Ishikawa (cell line): ENCODE results near the gene TSBP1.

Source experiments
- CEBPB ChIP-seq: IDR thresholded peaks from 2 replicates; pipeline ENCODE4 v1.6.1; 2012
- CREB1 ChIP-seq: IDR thresholded peaks from 2 replicates; pipeline ENCODE4 v1.6.1; 2012; ENCODE audit warnings: low read depth
- EGR1 ChIP-seq: IDR thresholded peaks from 2 replicates; pipeline ENCODE4 v1.6.1; 2012
- EP300 ChIP-seq: IDR thresholded peaks from 2 replicates; pipeline ENCODE4 v1.6.1; 2012; ENCODE audit warnings: borderline replicate concordance
- FOXM1 ChIP-seq: IDR thresholded peaks from 2 replicates; pipeline ENCODE4 v1.6.1; 2012; ENCODE audit warnings: low read depth, borderline replicate concordance
- NFIC ChIP-seq: IDR thresholded peaks from 2 replicates; pipeline ENCODE4 v1.6.1; 2012
- RAD21 ChIP-seq: IDR thresholded peaks from 2 replicates; pipeline ENCODE4 v1.6.1; 2012; ENCODE audit warnings: low read depth
- TAF1 ChIP-seq: IDR thresholded peaks from 2 replicates; pipeline ENCODE4 v1.6.1; 2012; ENCODE audit warnings: low read depth, mild to moderate bottlenecking
- TCF12 ChIP-seq: IDR thresholded peaks from 2 replicates; pipeline ENCODE4 v1.6.1; 2012; ENCODE audit warnings: low read depth
- TEAD4 ChIP-seq: IDR thresholded peaks from 2 replicates; pipeline ENCODE4 v1.6.1; 2012
- YY1 ChIP-seq: IDR thresholded peaks from 2 replicates; pipeline ENCODE4 v1.6.1; 2012; ENCODE audit warnings: low read depth
- ZBTB7A ChIP-seq: IDR thresholded peaks from 2 replicates; pipeline ENCODE4 v1.6.1; 2012; ENCODE audit warnings: low read depth
- TF ChIP-seq, protein P1 (sequence below): IDR thresholded peaks from 2 replicates; pipeline ENCODE4 v1.6.1; 2012
- TF ChIP-seq, protein P2 (sequence below): IDR thresholded peaks from 2 replicates; pipeline ENCODE4 v1.6.1; 2012; ENCODE audit warnings: low read depth, mild to moderate bottlenecking
- TF ChIP-seq, protein P3 (sequence below): IDR thresholded peaks from 2 replicates; pipeline ENCODE4 v1.6.1; 2012

TSBP1 gene

DNA sequence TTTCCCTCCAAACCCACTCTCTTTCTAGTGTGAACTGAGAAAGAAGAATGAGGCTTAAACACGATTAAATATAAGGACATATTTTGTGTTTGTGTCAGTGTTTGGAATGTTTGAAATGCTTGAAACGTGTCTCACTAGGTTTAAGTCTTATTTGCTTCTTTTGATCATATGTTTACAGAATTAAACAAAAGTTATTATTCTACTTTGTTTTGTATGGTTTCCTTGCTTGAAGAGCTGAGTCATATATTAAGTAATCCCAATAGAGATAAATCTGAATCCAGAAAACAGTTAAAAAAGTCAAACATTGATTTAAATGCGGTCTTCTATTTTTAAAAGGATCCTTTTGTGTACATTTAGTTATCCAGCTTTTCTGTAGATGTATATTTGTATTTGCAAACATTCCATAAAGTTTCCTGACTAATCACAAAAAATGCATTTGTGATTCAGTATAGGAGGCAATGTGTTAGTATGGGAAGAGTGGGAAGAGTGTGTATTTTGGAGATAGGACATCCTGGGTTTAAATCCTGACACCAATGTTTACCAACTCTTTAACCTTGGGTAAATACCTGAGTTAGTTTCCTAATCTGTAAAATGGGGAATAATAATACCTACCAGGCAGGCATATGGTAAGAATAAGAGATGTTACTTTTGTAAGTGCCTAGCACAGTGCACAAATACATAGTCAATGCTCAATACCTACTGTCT is 72.9 kb downstream of the TSBP1 start:
- no peak for TF ChIP-seq ZBTB7A
- TF ChIP-seq EGR1 = no peak
- no peak for TF ChIP-seq NFIC
- TF ChIP-seq, protein P1, sequence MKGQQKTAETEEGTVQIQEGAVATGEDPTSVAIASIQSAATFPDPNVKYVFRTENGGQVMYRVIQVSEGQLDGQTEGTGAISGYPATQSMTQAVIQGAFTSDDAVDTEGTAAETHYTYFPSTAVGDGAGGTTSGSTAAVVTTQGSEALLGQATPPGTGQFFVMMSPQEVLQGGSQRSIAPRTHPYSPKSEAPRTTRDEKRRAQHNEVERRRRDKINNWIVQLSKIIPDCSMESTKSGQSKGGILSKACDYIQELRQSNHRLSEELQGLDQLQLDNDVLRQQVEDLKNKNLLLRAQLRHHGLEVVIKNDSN = no peak
- TF ChIP-seq TAF1 = no peak
- no peak for TF ChIP-seq CREB1
- TF ChIP-seq CEBPB = no peak
- TF ChIP-seq, protein P2, sequence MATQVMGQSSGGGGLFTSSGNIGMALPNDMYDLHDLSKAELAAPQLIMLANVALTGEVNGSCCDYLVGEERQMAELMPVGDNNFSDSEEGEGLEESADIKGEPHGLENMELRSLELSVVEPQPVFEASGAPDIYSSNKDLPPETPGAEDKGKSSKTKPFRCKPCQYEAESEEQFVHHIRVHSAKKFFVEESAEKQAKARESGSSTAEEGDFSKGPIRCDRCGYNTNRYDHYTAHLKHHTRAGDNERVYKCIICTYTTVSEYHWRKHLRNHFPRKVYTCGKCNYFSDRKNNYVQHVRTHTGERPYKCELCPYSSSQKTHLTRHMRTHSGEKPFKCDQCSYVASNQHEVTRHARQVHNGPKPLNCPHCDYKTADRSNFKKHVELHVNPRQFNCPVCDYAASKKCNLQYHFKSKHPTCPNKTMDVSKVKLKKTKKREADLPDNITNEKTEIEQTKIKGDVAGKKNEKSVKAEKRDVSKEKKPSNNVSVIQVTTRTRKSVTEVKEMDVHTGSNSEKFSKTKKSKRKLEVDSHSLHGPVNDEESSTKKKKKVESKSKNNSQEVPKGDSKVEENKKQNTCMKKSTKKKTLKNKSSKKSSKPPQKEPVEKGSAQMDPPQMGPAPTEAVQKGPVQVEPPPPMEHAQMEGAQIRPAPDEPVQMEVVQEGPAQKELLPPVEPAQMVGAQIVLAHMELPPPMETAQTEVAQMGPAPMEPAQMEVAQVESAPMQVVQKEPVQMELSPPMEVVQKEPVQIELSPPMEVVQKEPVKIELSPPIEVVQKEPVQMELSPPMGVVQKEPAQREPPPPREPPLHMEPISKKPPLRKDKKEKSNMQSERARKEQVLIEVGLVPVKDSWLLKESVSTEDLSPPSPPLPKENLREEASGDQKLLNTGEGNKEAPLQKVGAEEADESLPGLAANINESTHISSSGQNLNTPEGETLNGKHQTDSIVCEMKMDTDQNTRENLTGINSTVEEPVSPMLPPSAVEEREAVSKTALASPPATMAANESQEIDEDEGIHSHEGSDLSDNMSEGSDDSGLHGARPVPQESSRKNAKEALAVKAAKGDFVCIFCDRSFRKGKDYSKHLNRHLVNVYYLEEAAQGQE = no peak
- no peak for TF ChIP-seq TCF12
- TF ChIP-seq FOXM1 = no peak

DNA sequence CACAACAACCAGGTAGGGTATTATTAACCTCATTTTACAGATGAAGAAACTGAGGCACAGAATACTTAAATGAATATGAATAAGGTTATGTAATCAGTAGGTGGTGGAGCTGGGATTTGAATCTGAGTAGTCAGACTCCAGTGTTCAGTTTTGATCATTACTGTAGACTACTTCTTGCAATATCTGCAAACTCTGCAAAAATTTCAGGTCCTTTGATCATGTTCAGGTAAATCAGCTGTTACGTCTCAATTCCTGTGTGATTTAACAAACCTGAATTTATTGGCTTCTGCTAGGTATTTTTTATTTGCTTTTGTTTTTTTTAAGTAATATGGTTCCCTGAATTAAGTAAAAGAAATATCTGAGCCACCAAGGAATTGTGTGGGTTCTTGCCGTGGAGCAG is 77.1 kb downstream of the TSBP1 start:
- TF ChIP-seq TAF1 = no peak
- TF ChIP-seq FOXM1 = no peak
- TF ChIP-seq TEAD4 = no peak
- TF ChIP-seq CEBPB = no peak
- TF ChIP-seq, protein P3, sequence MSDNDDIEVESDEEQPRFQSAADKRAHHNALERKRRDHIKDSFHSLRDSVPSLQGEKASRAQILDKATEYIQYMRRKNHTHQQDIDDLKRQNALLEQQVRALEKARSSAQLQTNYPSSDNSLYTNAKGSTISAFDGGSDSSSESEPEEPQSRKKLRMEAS = no peak
- no peak for TF ChIP-seq EP300
- no peak for TF ChIP-seq ZBTB7A
- TF ChIP-seq EGR1 = no peak
- TF ChIP-seq RAD21 = no peak
- no peak for TF ChIP-seq NFIC
- no peak for TF ChIP-seq CREB1
- TF ChIP-seq, protein P2 = no peak
- TF ChIP-seq, protein P1 = no peak

DNA sequence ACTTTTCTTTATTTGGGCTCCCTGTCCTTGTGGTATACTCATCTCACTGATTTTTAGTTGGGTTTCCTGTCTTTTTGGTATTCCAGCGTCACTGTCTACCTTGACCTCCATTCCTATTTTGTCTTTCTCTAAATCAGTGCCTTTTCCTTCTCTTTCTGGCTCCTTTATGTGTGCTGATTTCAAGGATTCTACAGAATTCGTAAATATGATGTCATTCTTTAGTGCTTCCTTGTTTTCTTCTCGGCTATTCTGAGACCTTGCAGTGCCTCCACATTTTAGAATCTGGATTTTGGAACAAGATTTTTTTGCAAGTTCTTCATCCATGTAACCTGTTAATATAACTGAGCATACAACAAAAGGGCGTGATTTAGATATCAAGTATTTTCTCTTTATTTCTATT is 78.0 kb downstream of the TSBP1 start:
- TF ChIP-seq CREB1 (no peak), EGR1 (no peak), CEBPB (no peak)

DNA sequence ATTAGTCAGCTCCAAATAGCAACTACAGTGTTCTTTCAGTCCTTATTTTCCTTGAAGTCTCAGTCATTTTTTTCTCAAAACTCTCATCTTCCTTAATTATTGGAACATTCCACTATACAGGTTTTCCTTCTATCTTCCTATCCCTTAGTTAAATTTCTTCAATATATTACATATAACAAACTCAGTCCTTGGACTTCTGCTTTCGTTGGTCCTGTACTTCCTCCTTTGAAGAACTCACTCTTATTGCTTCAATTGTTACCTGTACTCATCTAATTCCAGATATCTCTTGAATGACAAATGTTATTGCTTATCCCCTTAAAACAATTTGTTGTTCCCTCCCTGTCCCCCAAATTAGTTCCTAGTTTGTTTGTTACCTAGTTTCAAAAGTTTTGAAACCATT is 80.2 kb downstream of the TSBP1 start:
- TF ChIP-seq TCF12 (no peak), NFIC (no peak), ZBTB7A (no peak), FOXM1 (no peak), EP300 (no peak), TAF1 (no peak), EGR1 (no peak), TEAD4 (no peak), CEBPB (no peak), CREB1 (no peak), RAD21 (no peak), YY1 (no peak)
- TF ChIP-seq, protein P1 = no peak
- TF ChIP-seq, protein P3 = no peak
- TF ChIP-seq, protein P2 = no peak
